ENCODE data around the gene PPIB.

Gene PPIB

DNA sequence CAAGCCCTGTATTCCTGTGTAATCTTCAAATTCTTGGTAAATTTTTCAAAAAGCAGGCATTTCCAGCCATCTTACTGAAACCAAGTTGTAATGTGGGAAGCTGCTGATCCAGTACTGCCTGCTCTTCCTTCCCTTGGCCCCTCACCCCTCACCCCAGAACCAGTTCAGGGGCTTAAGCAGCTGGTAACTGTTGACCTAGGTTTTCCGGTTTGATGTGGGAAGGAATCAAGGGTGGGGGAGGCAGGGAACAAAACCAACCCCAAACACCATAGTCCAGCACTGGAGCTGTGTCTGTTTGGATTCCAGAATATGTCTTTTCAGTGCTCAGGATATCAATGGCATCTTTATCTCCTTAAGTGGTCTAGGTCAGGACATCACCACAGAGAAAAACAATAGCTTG, 40.4 kb downstream of the PPIB start:
- CTCF ChIA-PET, result interaction anchor here (1.2 kb wide), 1 partner anchor 370 kb away, joined by 3 read pairs; no protein-coding TSS in a partner anchor
- Histone ChIP-seq H3K4me1 (ENCODE audit: control insufficient read depth, insufficient read depth, low read length) (no peaks in the 10 kb centered on the region), H3K9me3 (ENCODE audit: control insufficient read depth, insufficient read depth, low read depth, low read length) (no peaks in the 10 kb centered on the region), H3K4me3 (ENCODE audit: low read depth, low read length) (no peak overlapping the region), H3K36me3 (ENCODE audit: control insufficient read depth in 2 of 2, insufficient read depth in 1 of 2, low read length in 2 of 2) (peaks cover 12 to 81% of the 10 kb centered on the region in 2 experiments), H3K27ac (ENCODE audit: extremely low read depth, low read depth, low read length) (no peak overlapping the region)
- POLR2A ChIA-PET, result interaction anchor here (0.6 kb wide), 1 partner anchor 16 kb away, joined by 3 read pairs; no protein-coding TSS in a partner anchor
- TF ChIP-seq GFI1B (tag by site-specific recombination; IDR thresholded peaks at IDR 0.05) (no peak), KLF1 (tag by site-specific recombination; IDR thresholded peaks at IDR 0.05) (no peak), PRDM6 (tag by site-specific recombination; IDR thresholded peaks at IDR 0.05) (no peak), ZNF658 (tag by site-specific recombination; IDR thresholded peaks at IDR 0.05) (no peak), KLF8 (tag by site-specific recombination; IDR thresholded peaks at IDR 0.05) (no peak), ZNF596 (tag by site-specific recombination; IDR thresholded peaks at IDR 0.05) (no peak), GLI2 (tag by site-specific recombination; IDR thresholded peaks at IDR 0.05; ENCODE audit: borderline replicate concordance, low read depth) (no peak), ZNF423 (tag by site-specific recombination; IDR thresholded peaks at IDR 0.05) (no peak), PRDM1 (tag by site-specific recombination; IDR thresholded peaks at IDR 0.05) (no peak), ZNF449 (tag by site-specific recombination; IDR thresholded peaks at IDR 0.05) (no peak), ZNF280C (tag by site-specific recombination; IDR thresholded peaks at IDR 0.05) (no peak), ZNF146 (tag by site-specific recombination; IDR thresholded peaks at IDR 0.05) (no peak), ZFP3 (tag by site-specific recombination; IDR thresholded peaks at IDR 0.05; ENCODE audit: low read depth) (no peak), TRIM28 (IDR thresholded peaks at IDR 0.05; ENCODE audit: borderline replicate concordance, low read length) (no peak), ZNF133 (tag by site-specific recombination; IDR thresholded peaks at IDR 0.05) (no peak), ZNF600 (tag by site-specific recombination; IDR thresholded peaks at IDR 0.05) (no peak), ZNF112 (tag by site-specific recombination; IDR thresholded peaks at IDR 0.05) (no peak), ZBTB7A (tag by site-specific recombination; IDR thresholded peaks at IDR 0.05; ENCODE audit: low read depth) (no peak)
- TF ChIP-seq, protein P1, sequence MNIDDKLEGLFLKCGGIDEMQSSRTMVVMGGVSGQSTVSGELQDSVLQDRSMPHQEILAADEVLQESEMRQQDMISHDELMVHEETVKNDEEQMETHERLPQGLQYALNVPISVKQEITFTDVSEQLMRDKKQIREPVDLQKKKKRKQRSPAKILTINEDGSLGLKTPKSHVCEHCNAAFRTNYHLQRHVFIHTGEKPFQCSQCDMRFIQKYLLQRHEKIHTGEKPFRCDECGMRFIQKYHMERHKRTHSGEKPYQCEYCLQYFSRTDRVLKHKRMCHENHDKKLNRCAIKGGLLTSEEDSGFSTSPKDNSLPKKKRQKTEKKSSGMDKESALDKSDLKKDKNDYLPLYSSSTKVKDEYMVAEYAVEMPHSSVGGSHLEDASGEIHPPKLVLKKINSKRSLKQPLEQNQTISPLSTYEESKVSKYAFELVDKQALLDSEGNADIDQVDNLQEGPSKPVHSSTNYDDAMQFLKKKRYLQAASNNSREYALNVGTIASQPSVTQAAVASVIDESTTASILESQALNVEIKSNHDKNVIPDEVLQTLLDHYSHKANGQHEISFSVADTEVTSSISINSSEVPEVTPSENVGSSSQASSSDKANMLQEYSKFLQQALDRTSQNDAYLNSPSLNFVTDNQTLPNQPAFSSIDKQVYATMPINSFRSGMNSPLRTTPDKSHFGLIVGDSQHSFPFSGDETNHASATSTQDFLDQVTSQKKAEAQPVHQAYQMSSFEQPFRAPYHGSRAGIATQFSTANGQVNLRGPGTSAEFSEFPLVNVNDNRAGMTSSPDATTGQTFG (tag by site-specific recombination; IDR thresholded peaks at IDR 0.05; ENCODE audit: borderline replicate concordance), result no peak
- TF ChIP-seq, protein P2, sequence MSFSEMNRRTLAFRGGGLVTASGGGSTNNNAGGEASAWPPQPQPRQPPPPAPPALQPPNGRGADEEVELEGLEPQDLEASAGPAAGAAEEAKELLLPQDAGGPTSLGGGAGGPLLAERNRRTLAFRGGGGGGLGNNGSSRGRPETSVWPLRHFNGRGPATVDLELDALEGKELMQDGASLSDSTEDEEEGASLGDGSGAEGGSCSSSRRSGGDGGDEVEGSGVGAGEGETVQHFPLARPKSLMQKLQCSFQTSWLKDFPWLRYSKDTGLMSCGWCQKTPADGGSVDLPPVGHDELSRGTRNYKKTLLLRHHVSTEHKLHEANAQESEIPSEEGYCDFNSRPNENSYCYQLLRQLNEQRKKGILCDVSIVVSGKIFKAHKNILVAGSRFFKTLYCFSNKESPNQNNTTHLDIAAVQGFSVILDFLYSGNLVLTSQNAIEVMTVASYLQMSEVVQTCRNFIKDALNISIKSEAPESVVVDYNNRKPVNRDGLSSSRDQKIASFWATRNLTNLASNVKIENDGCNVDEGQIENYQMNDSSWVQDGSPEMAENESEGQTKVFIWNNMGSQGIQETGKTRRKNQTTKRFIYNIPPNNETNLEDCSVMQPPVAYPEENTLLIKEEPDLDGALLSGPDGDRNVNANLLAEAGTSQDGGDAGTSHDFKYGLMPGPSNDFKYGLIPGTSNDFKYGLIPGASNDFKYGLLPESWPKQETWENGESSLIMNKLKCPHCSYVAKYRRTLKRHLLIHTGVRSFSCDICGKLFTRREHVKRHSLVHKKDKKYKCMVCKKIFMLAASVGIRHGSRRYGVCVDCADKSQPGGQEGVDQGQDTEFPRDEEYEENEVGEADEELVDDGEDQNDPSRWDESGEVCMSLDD (tag by site-specific recombination; IDR thresholded peaks at IDR 0.05), result no peak
